ENCODE data around the gene TMEM171.
A peak's percentile ranks its signal among the peaks of the same experiment; 100 is the strongest.

The TMEM171 gene

GRCh38 chr5:73120222-73121118 lies at the start of gene TMEM171:
TSS of gene TMEM171 (plus strand) at chr5:73120575. CDS start at chr5:73123374, 2,799 bp downstream.
- no peak for DNase-seq

GRCh38 chr5:73081093-73081492 lies 39.3 kb upstream of the TMEM171 start:
- DNase-seq: no peak

- DNase-seq: no peak
Observed at GRCh38 chr5:73088026-73088425, 32.3 kb upstream of the TMEM171 start.

GRCh38 chr5:73093943-73094342 lies 26.4 kb upstream of the TMEM171 start:
- DNase-seq: peak in 1 of 2 experiments; percentile 22

GRCh38 chr5:73094415-73094814 lies 26.0 kb upstream of the TMEM171 start:
- no peak for DNase-seq

GRCh38 chr5:73095564-73096238 lies 24.7 kb upstream of the TMEM171 start:
- no peak for DNase-seq

GRCh38 chr5:73096239-73096575 lies 24.2 kb upstream of the TMEM171 start:
- DNase-seq: no peak

- DNase-seq: no peak
Observed at GRCh38 chr5:73097740-73098139, 22.6 kb upstream of the TMEM171 start.

GRCh38 chr5:73100109-73100508 lies 20.3 kb upstream of the TMEM171 start:
- no peak for DNase-seq

- DNase-seq: no peak
Observed at GRCh38 chr5:73103870-73104299, 16.5 kb upstream of the TMEM171 start.

- DNase-seq: no peak
Observed at GRCh38 chr5:73104326-73104725, 16.0 kb upstream of the TMEM171 start.

GRCh38 chr5:73106335-73106734 lies 14.0 kb upstream of the TMEM171 start:
- no peak for DNase-seq

- DNase-seq: no peak
Observed at GRCh38 chr5:73110190-73110589, 10.2 kb upstream of the TMEM171 start.

- no peak for DNase-seq
Observed at GRCh38 chr5:73111536-73111935, 8.8 kb upstream of the TMEM171 start.

- no peak for DNase-seq
Observed at GRCh38 chr5:73112359-73112758, 8.0 kb upstream of the TMEM171 start.

- no peak for DNase-seq
Observed at GRCh38 chr5:73114044-73114688, 6.2 kb upstream of the TMEM171 start.

- no peak for DNase-seq
Observed at GRCh38 chr5:73115399-73116051, 4.8 kb upstream of the TMEM171 start.

GRCh38 chr5:73116506-73116905 lies 3.9 kb upstream of the TMEM171 start:
- no peak for DNase-seq

GRCh38 chr5:73117088-73117740 lies 3.2 kb upstream of the TMEM171 start:
- DNase-seq: no peak

GRCh38 chr5:73118391-73118973 lies 1.9 kb upstream of the TMEM171 start:
- DNase-seq: no peak

- no peak for DNase-seq
Observed at GRCh38 chr5:73119451-73120157, 771 bp upstream of the TMEM171 start.

GRCh38 chr5:73121119-73121463 lies 716 bp downstream of the TMEM171 start:
- no peak for DNase-seq
